Fibroblast of villous mesenchyme (primary cell): ENCODE results near the gene GET3. TPM values are rescaled to one million over a fixed set of nuclear protein-coding genes. Genes with fewer than 3 reads are reported as not detected.
A peak's percentile ranks its signal among the peaks of the same experiment; 100 is the strongest.

Experiments
- DNase-seq: peaks from one replicate; pipeline ENCODE4 v3.0.0-alpha.2; 2010; ENCODE audit warnings: low read depth
- H3K4me3 ChIP-seq: 2 replicates; pipeline ENCODE4 v1.5.1; 2011; ENCODE audit warnings: low read depth, mild to moderate bottlenecking, low read length
- CTCF ChIP-seq: IDR thresholded peaks from 2 replicates; pipeline ENCODE4 v1.5.1; 2012; ENCODE audit warnings: low read depth, mild to moderate bottlenecking, low read length; ENCODE audit not compliant: insufficient read depth
- total RNA-seq: library from RNA; depleted of rRNA; stranded (reverse); fragments of >200 nt; gene quantifications from 2 replicates; pipeline ENCODE4 v1.2.3, GENCODE V29; 2012

Gene GET3
- 79.2 and 82.5 TPM in 2 replicates for total RNA-seq

GRCh38 chr19:12736995-12737834 is at the start of gene GET3:
GET3 (plus strand) TSS chr19:12737497; CDS start chr19:12737506, 9 bp downstream.
- DNase-seq, result peak; percentile 100
- no peak for TF ChIP-seq CTCF
- H3K4me3 ChIP-seq, result peak within 1 kb of the TSS; percentile 99

GRCh38 chr19:12689012-12689411 is 48.3 kb upstream of the GET3 start:
- no peak for DNase-seq
- no peak for TF ChIP-seq CTCF
- H3K4me3 ChIP-seq, result no peak overlapping the region

GRCh38 chr19:12689581-12690216 is 47.6 kb upstream of the GET3 start:
- no peak overlapping the region for H3K4me3 ChIP-seq
- DNase-seq, result no peak
- TF ChIP-seq CTCF, result no peak

GRCh38 chr19:12692960-12693359 is 44.3 kb upstream of the GET3 start:
- TF ChIP-seq CTCF, result no peak
- no peak for DNase-seq
- no peak overlapping the region for H3K4me3 ChIP-seq

- DNase-seq, result no peak
- TF ChIP-seq CTCF, result no peak
- H3K4me3 ChIP-seq, result no peak overlapping the region
Observed at GRCh38 chr19:12694641-12695040, 42.7 kb upstream of the GET3 start.

GRCh38 chr19:12695096-12695495 is 42.2 kb upstream of the GET3 start:
- TF ChIP-seq CTCF, result no peak
- H3K4me3 ChIP-seq, result no peak overlapping the region
- DNase-seq, result no peak
